SU-DHL-6 (cell line): ENCODE measurements around the gene OXSR1.

Experiments
- H2AFZ ChIP-seq: fragments of 200-600 bp; sonication (generic); 2 replicates; pipeline ENCODE4 v1.6.1; 2014; ENCODE audit warnings: low read depth, mild to moderate bottlenecking, moderate library complexity, mixed read lengths, antibody characterized with exemption, low read length; ENCODE audit not compliant: severe bottlenecking
- H3F3A ChIP-seq: fragments of 200-600 bp; shearing (Covaris generic); 2 replicates; pipeline ENCODE4 v1.6.0; 2016; ENCODE audit warnings: antibody characterized with exemption, mild to moderate bottlenecking; ENCODE audit not compliant: insufficient read depth
- H3K27ac ChIP-seq: fragments of 200-600 bp; sonication (generic); 2 replicates; pipeline ENCODE4 v1.5.1; 2016; ENCODE audit warnings: low read depth, mild to moderate bottlenecking, low read length, moderate library complexity, mixed read lengths
- H3K27me3 ChIP-seq: fragments of 200-600 bp; sonication (generic), shearing (Covaris generic); 2 replicates; pipeline ENCODE4 v1.6.0; 2014; ENCODE audit warnings: mild to moderate bottlenecking, low read length
- H3K36me3 ChIP-seq: fragments of 200-600 bp; sonication (generic); 2 replicates; pipeline ENCODE4 v1.6.1; 2014; ENCODE audit warnings: mild to moderate bottlenecking, low read length, mixed read lengths
- H3K4me2 ChIP-seq: fragments of 300-600, 200-600 bp; shearing (Covaris generic), sonication (generic); 2 replicates; pipeline ENCODE4 v1.6.0; 2014; ENCODE audit warnings: low read length, low read depth, mild to moderate bottlenecking; ENCODE audit not compliant: poor library complexity, severe bottlenecking
- H3K4me3 ChIP-seq: fragments of 200-600 bp; sonication (generic); 2 replicates; pipeline ENCODE4 v1.5.1; 2014; ENCODE audit warnings: antibody characterized with exemption, low read length, mild to moderate bottlenecking, mixed read lengths; ENCODE audit not compliant: insufficient read depth, poor library complexity, severe bottlenecking
- H3K79me2 ChIP-seq: fragments of 200-600 bp; sonication (generic); 2 replicates; pipeline ENCODE4 v1.6.1; 2014; ENCODE audit warnings: mild to moderate bottlenecking, low read length, moderate library complexity; ENCODE audit not compliant: insufficient read depth
- H3K9ac ChIP-seq: fragments of 200-600 bp; sonication (generic); 2 replicates; pipeline ENCODE4 v1.7.0; 2014; ENCODE audit warnings: mild to moderate bottlenecking, low read length
- H3K9me2 ChIP-seq: fragments of 200-600 bp; sonication (generic); replicated peaks from 2 replicates; pipeline ENCODE4 v1.6.1; 2014; ENCODE audit warnings: low read length; ENCODE audit not compliant: insufficient read depth
- H3K9me3 ChIP-seq: fragments of 200-600 bp; sonication (generic); 2 replicates; pipeline ENCODE4 v1.6.1; 2014; ENCODE audit warnings: low read length, mixed read lengths; ENCODE audit not compliant: insufficient read depth
- H4K20me1 ChIP-seq: fragments of 200-600 bp; sonication (generic); 2 replicates; pipeline ENCODE4 v1.6.1; 2014; ENCODE audit warnings: low read depth, mild to moderate bottlenecking, antibody characterized with exemption, low read length, moderate library complexity, mixed read lengths
- EZH2phosphoT487 ChIP-seq: fragments of 200-600 bp; sonication (generic), shearing (Covaris generic); conservative IDR thresholded peaks from 2 replicates; pipeline ENCODE4 v1.6.1; 2018; ENCODE audit warnings: mild to moderate bottlenecking, antibody characterized with exemption, low read length, moderate library complexity, mixed read lengths
- TF ChIP-seq, protein P1 (sequence below): fragments of 200-600 bp; sonication (generic); IDR thresholded peaks from one replicate; pipeline ENCODE4 v1.5.1; 2017; ENCODE audit warnings: antibody characterized with exemption, mild to moderate bottlenecking, low read length, moderate library complexity; ENCODE audit not compliant: insufficient read depth, poor library complexity, severe bottlenecking

OXSR1 gene

DNA sequence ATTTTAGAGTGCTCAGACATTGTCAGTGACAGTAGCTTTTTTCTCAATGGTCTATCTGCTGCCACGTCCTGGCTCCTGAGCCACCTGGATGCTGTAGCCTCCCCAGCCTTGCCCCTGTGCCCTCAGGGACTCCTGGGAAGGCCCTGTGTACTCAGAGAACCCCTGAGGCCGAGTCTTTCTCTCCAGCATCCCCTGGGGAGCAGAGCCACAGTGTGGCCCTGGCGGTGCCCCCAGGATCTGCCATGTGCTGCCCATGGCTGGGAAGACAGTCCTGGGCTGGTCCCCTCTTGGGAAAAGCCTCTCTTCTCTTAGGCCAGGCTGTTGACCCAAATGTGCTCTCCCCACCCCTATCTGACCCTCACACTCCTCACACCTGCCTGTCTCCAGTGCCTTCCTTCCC is 21.8 kb upstream of the OXSR1 start:
- H3K27me3 ChIP-seq, result no peaks in the 10 kb centered on the region
- H3K9ac ChIP-seq, result no peak overlapping the region
- H3K27ac ChIP-seq, result no peak overlapping the region
- no peaks in the 10 kb centered on the region for H3K9me2 ChIP-seq
- no peaks in the 10 kb centered on the region for H4K20me1 ChIP-seq
- 0 out of 2 replicates have a peak, but pooled peaks cover 9% of the 10 kb centered on the region for H3K79me2 ChIP-seq
- H3K36me3 ChIP-seq, result no peaks in the 10 kb centered on the region
- H3K4me2 ChIP-seq, result no peak overlapping the region
- H3F3A ChIP-seq, result no peaks in the 10 kb centered on the region
- TF ChIP-seq EZH2phosphoT487, result no peak
- TF ChIP-seq, protein P1, sequence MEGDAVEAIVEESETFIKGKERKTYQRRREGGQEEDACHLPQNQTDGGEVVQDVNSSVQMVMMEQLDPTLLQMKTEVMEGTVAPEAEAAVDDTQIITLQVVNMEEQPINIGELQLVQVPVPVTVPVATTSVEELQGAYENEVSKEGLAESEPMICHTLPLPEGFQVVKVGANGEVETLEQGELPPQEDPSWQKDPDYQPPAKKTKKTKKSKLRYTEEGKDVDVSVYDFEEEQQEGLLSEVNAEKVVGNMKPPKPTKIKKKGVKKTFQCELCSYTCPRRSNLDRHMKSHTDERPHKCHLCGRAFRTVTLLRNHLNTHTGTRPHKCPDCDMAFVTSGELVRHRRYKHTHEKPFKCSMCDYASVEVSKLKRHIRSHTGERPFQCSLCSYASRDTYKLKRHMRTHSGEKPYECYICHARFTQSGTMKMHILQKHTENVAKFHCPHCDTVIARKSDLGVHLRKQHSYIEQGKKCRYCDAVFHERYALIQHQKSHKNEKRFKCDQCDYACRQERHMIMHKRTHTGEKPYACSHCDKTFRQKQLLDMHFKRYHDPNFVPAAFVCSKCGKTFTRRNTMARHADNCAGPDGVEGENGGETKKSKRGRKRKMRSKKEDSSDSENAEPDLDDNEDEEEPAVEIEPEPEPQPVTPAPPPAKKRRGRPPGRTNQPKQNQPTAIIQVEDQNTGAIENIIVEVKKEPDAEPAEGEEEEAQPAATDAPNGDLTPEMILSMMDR, result no peak
- H3K4me3 ChIP-seq, result no peak overlapping the region
- no peak overlapping the region for H2AFZ ChIP-seq
- H3K9me3 ChIP-seq, result 0 out of 2 replicates have a peak, but pooled peaks cover 4% of the 10 kb centered on the region

DNA sequence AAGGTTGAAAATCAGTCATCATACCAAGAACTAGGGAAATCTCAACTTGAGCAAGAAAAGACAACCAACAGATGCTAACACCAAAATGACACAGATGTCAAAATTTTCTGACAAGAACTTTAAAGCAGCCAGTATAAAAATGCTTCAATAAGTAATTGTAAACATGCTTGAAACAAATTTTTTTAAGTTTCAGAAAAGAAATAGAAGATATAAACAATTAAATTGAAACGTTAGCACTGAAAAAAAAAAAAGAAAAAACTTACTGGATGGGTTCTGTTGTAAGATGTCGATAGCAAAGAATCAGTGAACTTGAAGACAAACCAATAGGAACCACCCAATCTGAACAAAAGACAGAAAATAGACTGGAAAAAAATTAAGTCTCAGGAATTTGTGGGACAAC is 18.8 kb upstream of the OXSR1 start:
- Histone ChIP-seq H3K9ac (no peak overlapping the region), H3K4me2 (no peak overlapping the region), H4K20me1 (no peaks in the 10 kb centered on the region), H3K27ac (no peak overlapping the region), H3K4me3 (no peak overlapping the region), H3K79me2 (no peaks in the 10 kb centered on the region), H3K9me3 (0 out of 2 replicates have a peak, but pooled peaks cover 4% of the 10 kb centered on the region), H3F3A (no peaks in the 10 kb centered on the region), H3K9me2 (no peaks in the 10 kb centered on the region), H3K36me3 (no peaks in the 10 kb centered on the region), H3K27me3 (no peaks in the 10 kb centered on the region), H2AFZ (no peak overlapping the region)
- TF ChIP-seq, protein P1, result no peak
- TF ChIP-seq EZH2phosphoT487, result no peak

DNA sequence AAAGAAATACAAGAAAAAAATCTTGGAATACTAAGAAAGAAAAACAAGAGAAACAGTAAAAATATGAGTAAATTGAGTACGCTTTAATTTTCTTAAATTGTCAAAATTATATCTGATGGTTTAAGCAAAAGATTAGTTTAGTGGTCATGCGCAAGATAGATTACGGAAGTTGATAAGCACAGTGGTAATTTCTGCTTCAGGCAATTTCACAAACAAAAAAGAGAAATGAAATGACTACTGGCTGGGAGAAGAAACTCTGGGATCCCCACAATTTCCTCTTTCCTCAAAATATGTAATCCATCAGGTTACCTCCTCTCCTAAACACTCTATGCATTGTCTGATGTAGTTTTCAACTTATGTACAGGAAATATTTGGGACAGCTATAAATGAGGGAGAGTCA is 17.9 kb upstream of the OXSR1 start:
- Histone ChIP-seq H3K36me3 (no peaks in the 10 kb centered on the region), H3F3A (no peaks in the 10 kb centered on the region), H3K79me2 (no peaks in the 10 kb centered on the region), H3K9ac (no peak overlapping the region), H3K27ac (no peak overlapping the region), H3K9me2 (no peaks in the 10 kb centered on the region), H2AFZ (no peak overlapping the region), H3K4me3 (no peak overlapping the region), H3K9me3 (0 out of 2 replicates have a peak, but pooled peaks cover 4% of the 10 kb centered on the region), H3K27me3 (no peaks in the 10 kb centered on the region), H3K4me2 (no peak overlapping the region), H4K20me1 (no peaks in the 10 kb centered on the region)
- TF ChIP-seq, protein P1, result no peak
- TF ChIP-seq EZH2phosphoT487, result no peak
